Measurements from ENCODE around the gene TMED5.
A peak's percentile ranks its signal among the peaks of the same experiment; 100 is the strongest.
"Not testable (repeated sequence)": the region's sequence is repeated elsewhere in the genome, so short reads cannot be mapped to it uniquely, and the experiment has no call there.

Gene TMED5

GRCh38 chr1:93179886-93180722 lies at the start of gene TMED5:
Gene TMED5 (minus strand): TSS chr1:93180413. CDS start chr1:93180242, 171 bp downstream.
- H3K36me3 ChIP-seq (ENCODE audit: control insufficient read depth in 1 of 2, insufficient read depth in 2 of 2, low read length in 2 of 2), result no peaks in the 10 kb centered on the region
- peaks cover 17 to 25% of the 10 kb centered on the region in 2 donors for H3K4me1 ChIP-seq (ENCODE audit: control insufficient read depth in 1 of 2, insufficient read depth in 2 of 2, low read length in 2 of 2)
- no peaks in the 10 kb centered on the region for H3K27me3 ChIP-seq (ENCODE audit: control insufficient read depth in 1 of 2, insufficient read depth in 2 of 2, low read length in 2 of 2)
- peak within 1 kb of the TSS; percentile 99 for H3K27ac ChIP-seq (ENCODE audit: low read depth, low read length)
- H3K4me3 ChIP-seq (ENCODE audit: low read depth in 1 of 2, low read length in 2 of 2), result peak within 1 kb of the TSS; percentile 93 to 99
- peak within 1 kb of the TSS; percentile 98 to 100 for H3K9ac ChIP-seq (ENCODE audit: low read depth in 1 of 2, low read length in 2 of 2)
- no peaks in the 10 kb centered on the region for H3K9me3 ChIP-seq (ENCODE audit: control insufficient read depth in 1 of 2, low read length in 2 of 2)

- no peaks in the 10 kb centered on the region for H3K4me1 ChIP-seq (ENCODE audit: control insufficient read depth in 1 of 2, insufficient read depth in 2 of 2, low read length in 2 of 2)
- H3K27ac ChIP-seq (ENCODE audit: low read depth, low read length), result no peak overlapping the region
- H3K36me3 ChIP-seq (ENCODE audit: control insufficient read depth in 1 of 2, insufficient read depth in 2 of 2, low read length in 2 of 2), result peaks cover 0 to 13% of the 10 kb centered on the region in 2 donors
- no peak overlapping the region for H3K9ac ChIP-seq (ENCODE audit: low read depth in 1 of 2, low read length in 2 of 2)
- H3K4me3 ChIP-seq (ENCODE audit: low read depth in 1 of 2, low read length in 2 of 2), result no peak overlapping the region
- no peaks in the 10 kb centered on the region for H3K9me3 ChIP-seq (ENCODE audit: control insufficient read depth in 1 of 2, low read length in 2 of 2)
- no peaks in the 10 kb centered on the region for H3K27me3 ChIP-seq (ENCODE audit: control insufficient read depth in 1 of 2, insufficient read depth in 2 of 2, low read length in 2 of 2)
Observed at GRCh38 chr1:93223023-93223675, 42.9 kb upstream of the TMED5 start.

- Histone ChIP-seq H3K9me3 (ENCODE audit: control insufficient read depth in 1 of 2, low read length in 2 of 2) (no peaks in the 10 kb centered on the region), H3K36me3 (ENCODE audit: control insufficient read depth in 1 of 2, insufficient read depth in 2 of 2, low read length in 2 of 2) (peaks cover 0 to 13% of the 10 kb centered on the region in 2 donors), H3K4me1 (ENCODE audit: control insufficient read depth in 1 of 2, insufficient read depth in 2 of 2, low read length in 2 of 2) (no peaks in the 10 kb centered on the region), H3K9ac (ENCODE audit: low read depth in 1 of 2, low read length in 2 of 2) (no peak overlapping the region), H3K27me3 (ENCODE audit: control insufficient read depth in 1 of 2, insufficient read depth in 2 of 2, low read length in 2 of 2) (no peaks in the 10 kb centered on the region), H3K4me3 (ENCODE audit: low read depth in 1 of 2, low read length in 2 of 2) (no peak overlapping the region), H3K27ac (ENCODE audit: low read depth, low read length) (no peak overlapping the region)
Observed at GRCh38 chr1:93221913-93222312, 41.7 kb upstream of the TMED5 start.

GRCh38 chr1:93220716-93221115 lies 40.5 kb upstream of the TMED5 start:
- peaks cover 0 to 13% of the 10 kb centered on the region in 2 donors for H3K36me3 ChIP-seq (ENCODE audit: control insufficient read depth in 1 of 2, insufficient read depth in 2 of 2, low read length in 2 of 2)
- not testable (repeated sequence) for H3K4me3 ChIP-seq (ENCODE audit: low read depth in 1 of 2, low read length in 2 of 2); H3K9ac ChIP-seq (ENCODE audit: low read depth in 1 of 2, low read length in 2 of 2); H3K27ac ChIP-seq (ENCODE audit: low read depth, low read length); H3K9me3 ChIP-seq (ENCODE audit: control insufficient read depth in 1 of 2, low read length in 2 of 2); H3K4me1 ChIP-seq (ENCODE audit: control insufficient read depth in 1 of 2, insufficient read depth in 2 of 2, low read length in 2 of 2); H3K27me3 ChIP-seq (ENCODE audit: control insufficient read depth in 1 of 2, insufficient read depth in 2 of 2, low read length in 2 of 2)

GRCh38 chr1:93219443-93219842 lies 39.2 kb upstream of the TMED5 start:
- H3K9me3 ChIP-seq (ENCODE audit: control insufficient read depth in 1 of 2, low read length in 2 of 2), result no peaks in the 10 kb centered on the region
- H3K27ac ChIP-seq (ENCODE audit: low read depth, low read length), result no peak overlapping the region
- H3K27me3 ChIP-seq (ENCODE audit: control insufficient read depth in 1 of 2, insufficient read depth in 2 of 2, low read length in 2 of 2), result no peaks in the 10 kb centered on the region
- peak overlapping the region in 1 of 2 donors; percentile 23 for H3K4me3 ChIP-seq (ENCODE audit: low read depth in 1 of 2, low read length in 2 of 2)
- no peak overlapping the region for H3K9ac ChIP-seq (ENCODE audit: low read depth in 1 of 2, low read length in 2 of 2)
- H3K36me3 ChIP-seq (ENCODE audit: control insufficient read depth in 1 of 2, insufficient read depth in 2 of 2, low read length in 2 of 2), result peaks cover 0 to 13% of the 10 kb centered on the region in 2 donors
- H3K4me1 ChIP-seq (ENCODE audit: control insufficient read depth in 1 of 2, insufficient read depth in 2 of 2, low read length in 2 of 2), result no peaks in the 10 kb centered on the region

GRCh38 chr1:93215322-93215721 lies 35.1 kb upstream of the TMED5 start:
- H3K9me3 ChIP-seq (ENCODE audit: control insufficient read depth in 1 of 2, low read length in 2 of 2), result no peaks in the 10 kb centered on the region
- peaks cover 0 to 4% of the 10 kb centered on the region in 2 donors for H3K36me3 ChIP-seq (ENCODE audit: control insufficient read depth in 1 of 2, insufficient read depth in 2 of 2, low read length in 2 of 2)
- no peak overlapping the region for H3K27ac ChIP-seq (ENCODE audit: low read depth, low read length)
- no peak overlapping the region for H3K4me3 ChIP-seq (ENCODE audit: low read depth in 1 of 2, low read length in 2 of 2)
- no peaks in the 10 kb centered on the region for H3K27me3 ChIP-seq (ENCODE audit: control insufficient read depth in 1 of 2, insufficient read depth in 2 of 2, low read length in 2 of 2)
- H3K9ac ChIP-seq (ENCODE audit: low read depth in 1 of 2, low read length in 2 of 2), result no peak overlapping the region
- no peaks in the 10 kb centered on the region for H3K4me1 ChIP-seq (ENCODE audit: control insufficient read depth in 1 of 2, insufficient read depth in 2 of 2, low read length in 2 of 2)

- Histone ChIP-seq H3K36me3 (ENCODE audit: control insufficient read depth in 1 of 2, insufficient read depth in 2 of 2, low read length in 2 of 2) (peaks cover 0 to 7% of the 10 kb centered on the region in 2 donors), H3K9me3 (ENCODE audit: control insufficient read depth in 1 of 2, low read length in 2 of 2) (no peaks in the 10 kb centered on the region), H3K27me3 (ENCODE audit: control insufficient read depth in 1 of 2, insufficient read depth in 2 of 2, low read length in 2 of 2) (no peaks in the 10 kb centered on the region), H3K4me3 (ENCODE audit: low read depth in 1 of 2, low read length in 2 of 2) (no peak overlapping the region), H3K27ac (ENCODE audit: low read depth, low read length) (no peak overlapping the region), H3K4me1 (ENCODE audit: control insufficient read depth in 1 of 2, insufficient read depth in 2 of 2, low read length in 2 of 2) (no peaks in the 10 kb centered on the region), H3K9ac (ENCODE audit: low read depth in 1 of 2, low read length in 2 of 2) (no peak overlapping the region)
Observed at GRCh38 chr1:93207211-93207610, 27.0 kb upstream of the TMED5 start.

- Histone ChIP-seq H3K4me1 (ENCODE audit: control insufficient read depth in 1 of 2, insufficient read depth in 2 of 2, low read length in 2 of 2) (no peaks in the 10 kb centered on the region), H3K9ac (ENCODE audit: low read depth in 1 of 2, low read length in 2 of 2) (no peak overlapping the region), H3K27me3 (ENCODE audit: control insufficient read depth in 1 of 2, insufficient read depth in 2 of 2, low read length in 2 of 2) (no peaks in the 10 kb centered on the region), H3K36me3 (ENCODE audit: control insufficient read depth in 1 of 2, insufficient read depth in 2 of 2, low read length in 2 of 2) (peaks cover 0 to 7% of the 10 kb centered on the region in 2 donors), H3K9me3 (ENCODE audit: control insufficient read depth in 1 of 2, low read length in 2 of 2) (no peaks in the 10 kb centered on the region), H3K27ac (ENCODE audit: low read depth, low read length) (no peak overlapping the region), H3K4me3 (ENCODE audit: low read depth in 1 of 2, low read length in 2 of 2) (no peak overlapping the region)
Observed at GRCh38 chr1:93206567-93206954, 26.3 kb upstream of the TMED5 start.

- no peak overlapping the region for H3K9ac ChIP-seq (ENCODE audit: low read depth in 1 of 2, low read length in 2 of 2)
- no peak overlapping the region for H3K27ac ChIP-seq (ENCODE audit: low read depth, low read length)
- no peaks in the 10 kb centered on the region for H3K4me1 ChIP-seq (ENCODE audit: control insufficient read depth in 1 of 2, insufficient read depth in 2 of 2, low read length in 2 of 2)
- H3K36me3 ChIP-seq (ENCODE audit: control insufficient read depth in 1 of 2, insufficient read depth in 2 of 2, low read length in 2 of 2), result peaks cover 0 to 7% of the 10 kb centered on the region in 2 donors
- no peaks in the 10 kb centered on the region for H3K9me3 ChIP-seq (ENCODE audit: control insufficient read depth in 1 of 2, low read length in 2 of 2)
- H3K4me3 ChIP-seq (ENCODE audit: low read depth in 1 of 2, low read length in 2 of 2), result no peak overlapping the region
- H3K27me3 ChIP-seq (ENCODE audit: control insufficient read depth in 1 of 2, insufficient read depth in 2 of 2, low read length in 2 of 2), result no peaks in the 10 kb centered on the region
Observed at GRCh38 chr1:93205892-93206566, 25.8 kb upstream of the TMED5 start.

- Histone ChIP-seq H3K9ac (ENCODE audit: low read depth in 1 of 2, low read length in 2 of 2) (no peak overlapping the region), H3K27ac (ENCODE audit: low read depth, low read length) (no peak overlapping the region), H3K27me3 (ENCODE audit: control insufficient read depth in 1 of 2, insufficient read depth in 2 of 2, low read length in 2 of 2) (no peaks in the 10 kb centered on the region), H3K9me3 (ENCODE audit: control insufficient read depth in 1 of 2, low read length in 2 of 2) (no peaks in the 10 kb centered on the region), H3K4me1 (ENCODE audit: control insufficient read depth in 1 of 2, insufficient read depth in 2 of 2, low read length in 2 of 2) (no peaks in the 10 kb centered on the region), H3K4me3 (ENCODE audit: low read depth in 1 of 2, low read length in 2 of 2) (no peak overlapping the region), H3K36me3 (ENCODE audit: control insufficient read depth in 1 of 2, insufficient read depth in 2 of 2, low read length in 2 of 2) (peaks cover 0 to 7% of the 10 kb centered on the region in 2 donors)
Observed at GRCh38 chr1:93200714-93201113, 20.5 kb upstream of the TMED5 start.
